H1 (cell line): ENCODE measurements around the gene RPRML. TPM values are rescaled to one million over a fixed set of nuclear protein-coding genes. Genes with fewer than 3 reads are reported as not detected.

Experiments used
- PHF8 ChIP-seq: fragments of 200-600 bp; sonication (generic); conservative IDR thresholded peaks from 2 replicates; pipeline ENCODE4 v1.7.1; 2012; ENCODE audit warnings: low read depth, mild to moderate bottlenecking, inconsistent platforms, low read length, moderate library complexity
- POU5F1 ChIP-seq: IDR thresholded peaks from 2 replicates; pipeline ENCODE4 v1.6.1; 2011; ENCODE audit warnings: low read depth, mild to moderate bottlenecking, low read length, moderate library complexity
- SIRT6 ChIP-seq: IDR thresholded peaks from one replicate; pipeline ENCODE4 v1.7.1; 2012; ENCODE audit warnings: low read length, inconsistent platforms
- SP1 ChIP-seq: IDR thresholded peaks from 2 replicates; pipeline ENCODE4 v1.6.1; 2011; ENCODE audit warnings: low read depth, low read length
- YY1 ChIP-seq: IDR thresholded peaks from 2 replicates; pipeline ENCODE4 v1.6.1; 2011; ENCODE audit warnings: low read depth, mild to moderate bottlenecking, low read length
- ZNF274 ChIP-seq: IDR thresholded peaks from 2 replicates; pipeline ENCODE4 v1.7.0; 2012; ENCODE audit warnings: low read length, borderline replicate concordance; ENCODE audit errors: extremely low read depth
- polyA plus RNA-seq, 7 experiments: library from polyadenylated mRNA; depleted of rRNA in 3 of 7; stranded (reverse) in 5 of 7; unstranded in 2 of 7; fragments of >200 nt in 5 of 7; fragments of 200-250 nt in 2 of 7; gene quantifications; 1 replicate in 5 of 7; 2 replicates in 1 of 7; 4 replicates in 1 of 7; pipeline versions ENCODE4 v1.2.1 to v1.2.3, GENCODE V29; 2011 to 2013; ENCODE audit warnings: missing spikeins in 2 of 7, mixed read lengths in 2 of 7
- total RNA-seq: library from RNA; stranded (reverse); fragmentation: NEBNext Ultra II Directional; extraction: Animal tissue kit (Norgen Biotek cat#: 25700); gene quantifications from 2 replicates; pipeline ENCODE4 v1.2.1, GENCODE V29; 2021
- TF ChIP-seq, protein P1 (sequence below), 3 experiments: IDR thresholded peaks; 1 replicate in 2 of 3; 2 replicates in 1 of 3; pipeline versions ENCODE4 v1.5.1 to v1.6.1; 2011; ENCODE audit warnings: low read length in 3 of 3, mild to moderate bottlenecking in 3 of 3, inconsistent platforms in 2 of 3, low read depth in 1 of 3, moderate library complexity in 1 of 3; ENCODE audit not compliant: insufficient read depth in 1 of 3; ENCODE audit errors: control extremely low read depth in 1 of 3
- TF ChIP-seq, protein P2 (sequence below): IDR thresholded peaks from 2 replicates; pipeline ENCODE4 v1.6.1; 2011; ENCODE audit warnings: low read length, improper control_type of control experiment

Gene RPRML
- total and polyA plus RNA-seq, 2 of the 8 experiments (the other 6 are each of a cell fraction or from before 2014, with no cell fraction given), result 3.5 to 5.5 TPM

DNA sequence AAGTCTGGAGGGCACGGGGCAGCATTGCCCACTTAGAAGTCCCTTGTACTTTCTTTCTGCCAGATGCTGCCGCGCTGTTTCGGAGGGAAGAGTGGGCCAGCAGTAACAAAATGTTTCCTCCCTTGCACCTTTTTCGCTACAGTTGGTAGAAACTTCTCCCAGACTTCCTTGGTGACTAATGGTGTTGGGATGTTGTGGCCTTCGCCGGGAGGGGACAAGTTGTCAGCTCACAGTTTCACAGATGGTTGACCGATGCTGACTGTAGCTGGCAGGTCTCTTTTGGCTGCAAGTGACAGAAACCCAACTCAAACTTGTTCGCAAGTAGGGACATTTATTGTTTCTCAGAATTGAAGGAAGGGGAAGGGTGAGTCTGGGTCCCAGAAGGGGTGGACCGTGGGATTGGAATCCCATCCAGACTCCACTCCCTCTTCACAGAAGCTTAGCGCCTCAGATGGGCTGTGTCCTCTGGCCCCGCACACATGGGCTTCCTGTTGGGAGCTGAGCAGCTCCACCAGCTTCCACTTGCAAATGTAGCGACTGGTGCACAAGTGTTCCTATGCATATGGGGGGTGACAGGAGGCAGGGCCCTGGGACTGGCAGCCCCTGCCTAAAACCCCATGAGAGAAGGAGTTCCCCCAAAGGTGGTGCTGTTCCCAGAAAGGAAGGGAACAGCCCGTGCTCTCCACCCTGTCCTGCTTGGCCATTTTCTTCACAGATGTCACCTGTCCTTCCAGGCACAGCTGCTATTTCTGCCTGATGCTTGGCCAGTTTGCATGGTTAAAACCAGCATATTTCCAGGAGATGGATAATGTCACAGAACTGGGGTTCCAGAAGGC lies 30.9 kb upstream of the RPRML start (continued):
- TF ChIP-seq, protein P1, sequence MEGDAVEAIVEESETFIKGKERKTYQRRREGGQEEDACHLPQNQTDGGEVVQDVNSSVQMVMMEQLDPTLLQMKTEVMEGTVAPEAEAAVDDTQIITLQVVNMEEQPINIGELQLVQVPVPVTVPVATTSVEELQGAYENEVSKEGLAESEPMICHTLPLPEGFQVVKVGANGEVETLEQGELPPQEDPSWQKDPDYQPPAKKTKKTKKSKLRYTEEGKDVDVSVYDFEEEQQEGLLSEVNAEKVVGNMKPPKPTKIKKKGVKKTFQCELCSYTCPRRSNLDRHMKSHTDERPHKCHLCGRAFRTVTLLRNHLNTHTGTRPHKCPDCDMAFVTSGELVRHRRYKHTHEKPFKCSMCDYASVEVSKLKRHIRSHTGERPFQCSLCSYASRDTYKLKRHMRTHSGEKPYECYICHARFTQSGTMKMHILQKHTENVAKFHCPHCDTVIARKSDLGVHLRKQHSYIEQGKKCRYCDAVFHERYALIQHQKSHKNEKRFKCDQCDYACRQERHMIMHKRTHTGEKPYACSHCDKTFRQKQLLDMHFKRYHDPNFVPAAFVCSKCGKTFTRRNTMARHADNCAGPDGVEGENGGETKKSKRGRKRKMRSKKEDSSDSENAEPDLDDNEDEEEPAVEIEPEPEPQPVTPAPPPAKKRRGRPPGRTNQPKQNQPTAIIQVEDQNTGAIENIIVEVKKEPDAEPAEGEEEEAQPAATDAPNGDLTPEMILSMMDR (IDR thresholded peaks at IDR 0.05; ENCODE audit: control extremely low read depth in 1 of 3, insufficient read depth in 1 of 3, low read depth in 1 of 3, low read length in 3 of 3), result no peak
- TF ChIP-seq SP1 (no peak), YY1 (no peak), PHF8 (no peak), POU5F1 (no peak), ZNF274 (no peak), SIRT6 (no peak)
- TF ChIP-seq, protein P2, sequence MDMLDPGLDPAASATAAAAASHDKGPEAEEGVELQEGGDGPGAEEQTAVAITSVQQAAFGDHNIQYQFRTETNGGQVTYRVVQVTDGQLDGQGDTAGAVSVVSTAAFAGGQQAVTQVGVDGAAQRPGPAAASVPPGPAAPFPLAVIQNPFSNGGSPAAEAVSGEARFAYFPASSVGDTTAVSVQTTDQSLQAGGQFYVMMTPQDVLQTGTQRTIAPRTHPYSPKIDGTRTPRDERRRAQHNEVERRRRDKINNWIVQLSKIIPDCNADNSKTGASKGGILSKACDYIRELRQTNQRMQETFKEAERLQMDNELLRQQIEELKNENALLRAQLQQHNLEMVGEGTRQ, result no peak
